Left lobe of liver (tissue), 2 donors: Measurements from ENCODE around the gene GBX1. TPM values are rescaled to one million over a fixed set of nuclear protein-coding genes. Genes with fewer than 3 reads are reported as not detected.

Source experiments
- ATAC-seq: fragments of 200-7000 bp; cut with Tn5 transposase; one replicate; pipeline ENCODE4 v1.9.1; 2020; ENCODE audit warnings: mild to moderate bottlenecking, moderate library complexity
- DNase-seq: peaks from one replicate; pipeline ENCODE4 v3.0.0-alpha.2; 2020; ENCODE audit warnings: low spot score
- total RNA-seq: library from RNA; stranded (reverse); gene quantifications from one replicate; pipeline ENCODE4 v1.2.1, GENCODE V29; 2021
- donor health status: DM: no; HTN: no; CAD: no; lungs with moderate emphysema.
- donor health status: DM: no; HTN: yes; CAD: no.

The GBX1 gene
- total RNA-seq, 1 donor from 2014 or later, result not detected

DNA sequence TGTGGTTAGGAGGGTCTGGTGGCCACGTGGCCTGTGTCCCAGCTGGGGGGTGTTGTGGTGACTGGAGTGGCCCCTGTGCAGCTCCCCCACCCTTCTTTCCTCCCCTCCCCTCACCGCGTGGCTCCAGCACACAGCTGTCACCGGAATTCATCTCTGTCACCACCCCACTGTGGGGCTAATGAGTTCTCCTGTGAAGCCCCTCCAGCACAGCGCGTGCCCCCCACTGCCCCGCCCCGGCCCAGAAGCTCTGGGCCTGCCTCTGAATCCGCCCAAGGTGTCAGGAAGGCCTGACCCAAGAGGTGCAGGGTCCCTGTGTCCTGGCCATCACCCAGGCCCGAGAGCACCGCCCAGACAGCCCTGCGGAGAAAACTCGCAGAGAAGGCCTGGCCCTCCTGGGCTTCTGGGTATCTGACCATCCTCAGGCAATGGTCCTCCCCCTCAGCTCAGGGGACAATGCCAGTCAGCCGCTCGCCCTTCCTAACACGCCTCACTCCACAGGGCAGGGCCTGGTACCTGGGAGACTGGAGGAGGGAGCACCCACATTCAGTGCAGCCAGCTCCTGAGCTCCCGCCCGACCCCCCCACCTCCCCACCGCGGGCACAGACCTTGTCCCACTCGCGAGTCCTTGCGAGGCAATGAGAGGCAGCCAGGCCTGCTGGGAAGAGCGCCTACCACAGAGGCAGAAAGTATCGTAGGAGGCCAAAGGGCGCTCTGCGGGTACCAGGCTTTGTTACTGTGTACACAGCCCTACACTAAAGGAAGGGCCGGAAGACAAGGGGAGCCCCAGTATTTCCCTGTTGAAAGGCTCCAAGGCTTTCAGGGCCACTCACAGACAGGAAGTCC lies 38.2 kb downstream of the GBX1 start:
- DNase-seq (no peak), ATAC-seq (no peak)

DNA sequence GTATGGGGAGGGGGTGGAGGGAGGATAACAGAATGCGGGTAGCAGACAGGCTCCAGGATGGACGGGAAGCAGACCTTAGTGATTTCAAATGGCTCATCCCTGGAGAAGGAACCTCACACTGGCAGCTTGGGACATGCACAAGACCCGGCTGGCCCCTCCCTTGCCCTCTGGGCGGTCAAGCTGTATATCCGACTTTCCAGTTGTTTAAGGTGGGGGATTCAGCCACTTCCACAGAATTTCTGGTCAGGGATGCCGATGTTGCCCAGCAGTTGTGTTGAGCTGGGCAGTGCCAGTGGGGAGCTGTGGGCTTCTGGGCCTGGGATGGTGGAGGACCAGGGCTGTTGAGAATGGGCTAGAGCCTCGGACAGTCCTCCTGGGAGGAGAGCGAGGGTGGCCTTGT lies 38.8 kb downstream of the GBX1 start:
- ATAC-seq, result no peak

DNA sequence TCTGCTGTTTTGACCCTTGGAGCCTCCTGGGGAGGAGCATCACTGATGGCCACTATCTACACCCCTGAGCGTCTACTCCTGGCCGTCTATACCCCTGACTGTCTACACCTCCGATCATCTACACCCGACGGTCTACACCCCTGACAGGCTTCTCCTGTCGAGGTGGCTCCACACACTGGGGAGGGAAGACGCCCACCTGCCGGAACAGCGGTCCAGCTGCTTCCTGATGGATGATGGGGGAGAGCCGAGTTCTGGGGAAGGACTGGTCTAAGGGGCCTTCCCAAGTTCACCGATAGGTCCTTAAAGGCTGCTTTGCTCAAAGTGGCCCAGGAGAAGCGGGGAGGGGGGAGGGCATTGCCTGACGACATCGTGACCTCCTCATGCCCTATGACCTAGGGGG lies 39.4 kb downstream of the GBX1 start:
- DNase-seq (no peak), ATAC-seq (no peak)

More for the DNA sequence above, 38.8 kb downstream of the GBX1 start:
- DNase-seq, result no peak

DNA sequence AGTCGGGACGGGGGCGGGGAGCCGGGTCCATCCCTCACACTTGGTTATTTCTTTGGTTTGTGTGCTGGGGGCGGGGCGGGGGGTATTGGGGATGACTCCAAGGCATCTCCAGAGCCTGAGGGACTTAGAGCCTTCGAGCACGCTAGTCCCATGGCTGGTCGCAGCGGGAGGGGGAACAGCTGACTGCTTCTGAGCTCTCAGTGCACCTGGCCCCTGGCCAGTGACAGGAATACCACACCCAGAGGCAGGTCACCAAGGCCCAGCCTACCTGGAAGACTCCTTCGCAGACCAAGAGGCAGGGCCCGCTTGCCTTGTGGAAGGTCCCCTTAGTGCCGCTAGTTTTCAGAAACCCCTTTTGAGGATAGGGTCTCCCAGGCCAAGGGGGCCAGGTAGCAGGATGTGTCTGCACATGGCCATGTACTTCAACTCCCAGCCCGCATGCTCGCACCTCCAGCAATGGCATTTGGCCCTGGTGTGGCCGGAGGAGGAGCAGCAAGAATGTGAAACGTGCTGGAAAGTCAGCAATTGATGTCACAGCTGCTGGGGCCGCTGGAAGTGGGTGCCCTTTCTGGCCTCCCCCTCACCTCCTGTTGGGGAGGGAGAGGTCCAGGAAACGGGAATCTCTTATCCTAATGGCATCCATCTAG lies 40.9 kb downstream of the GBX1 start:
- no peak for ATAC-seq
- no peak for DNase-seq

DNA sequence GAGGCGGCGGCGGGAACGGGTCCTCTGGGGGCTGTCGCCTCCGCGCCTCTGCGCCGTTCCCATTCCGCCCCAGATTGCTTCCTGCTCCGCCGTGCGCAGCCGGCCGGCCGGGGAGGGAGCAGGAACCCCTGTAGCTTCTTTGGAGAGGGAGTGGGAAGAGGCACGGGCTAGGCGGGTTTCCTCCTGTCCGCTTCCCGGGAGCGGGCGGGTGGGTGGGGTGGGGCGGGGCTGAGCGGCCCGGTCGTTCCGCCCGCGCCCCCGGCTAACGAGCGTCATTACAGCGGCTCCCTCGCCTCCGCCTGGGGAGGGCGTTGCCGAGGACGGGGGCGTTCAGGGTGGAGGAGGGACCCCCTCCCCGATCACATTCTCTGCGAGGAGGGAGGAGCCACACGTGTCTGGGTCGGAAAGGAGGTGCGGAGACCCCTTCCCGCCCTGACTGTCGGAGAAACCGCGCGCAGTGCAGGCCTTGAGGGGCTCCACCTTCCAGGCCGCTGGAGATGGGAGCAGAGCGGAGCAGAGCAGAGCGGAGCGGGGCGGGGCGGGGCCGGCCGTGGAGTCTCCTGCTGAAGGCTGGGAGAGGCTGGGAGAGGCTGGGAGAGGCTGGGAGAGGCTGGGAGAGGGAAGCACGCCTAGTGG lies 41.5 kb downstream of the GBX1 start:
- ATAC-seq (no peak), DNase-seq (no peak)

DNA sequence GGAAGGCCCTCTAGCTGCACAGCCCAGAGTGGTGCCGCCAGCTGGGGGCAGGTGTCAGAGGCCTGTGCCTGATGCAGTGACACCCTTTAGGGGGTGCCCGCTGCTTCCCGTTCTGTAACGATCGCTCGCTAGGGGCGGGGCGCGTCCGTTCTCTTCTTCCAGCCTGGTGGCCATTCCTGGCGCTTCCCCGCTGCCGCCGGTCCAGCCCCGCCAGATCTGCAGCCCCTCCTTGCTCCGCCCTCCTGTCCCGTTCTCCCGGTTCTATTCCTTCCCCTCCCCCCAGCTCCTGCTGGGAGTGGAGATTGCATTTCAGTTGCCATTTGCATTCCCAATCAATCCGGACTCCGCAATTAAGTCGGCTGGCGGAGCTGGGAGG lies 42.0 kb downstream of the GBX1 start:
- DNase-seq (no peak), ATAC-seq (no peak)

DNA sequence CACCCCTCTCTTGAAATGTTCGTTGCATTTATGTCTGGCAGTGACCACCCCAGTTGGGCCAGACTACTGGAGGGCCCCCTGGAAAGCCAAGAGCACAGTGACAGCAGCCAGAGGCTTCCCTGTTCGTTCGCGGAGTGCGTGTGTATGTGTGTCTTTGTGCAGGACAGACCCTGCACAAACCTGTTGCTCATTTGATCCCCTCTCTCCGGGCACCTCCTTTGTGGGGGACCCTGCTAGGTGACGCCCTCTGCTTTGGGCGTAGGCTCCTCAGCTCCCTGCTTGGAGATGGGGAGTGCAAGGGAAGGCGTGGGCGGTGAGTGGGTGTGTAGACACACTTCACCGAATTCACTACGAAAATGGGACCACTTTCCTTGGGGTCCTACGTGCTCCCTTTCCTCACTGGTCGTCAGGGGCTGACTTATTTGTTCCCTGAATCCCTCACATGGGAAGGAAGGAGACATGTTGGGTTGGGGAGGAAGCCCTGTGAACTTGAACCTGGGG lies 42.5 kb downstream of the GBX1 start:
- no peak for DNase-seq
- ATAC-seq, result no peak

DNA sequence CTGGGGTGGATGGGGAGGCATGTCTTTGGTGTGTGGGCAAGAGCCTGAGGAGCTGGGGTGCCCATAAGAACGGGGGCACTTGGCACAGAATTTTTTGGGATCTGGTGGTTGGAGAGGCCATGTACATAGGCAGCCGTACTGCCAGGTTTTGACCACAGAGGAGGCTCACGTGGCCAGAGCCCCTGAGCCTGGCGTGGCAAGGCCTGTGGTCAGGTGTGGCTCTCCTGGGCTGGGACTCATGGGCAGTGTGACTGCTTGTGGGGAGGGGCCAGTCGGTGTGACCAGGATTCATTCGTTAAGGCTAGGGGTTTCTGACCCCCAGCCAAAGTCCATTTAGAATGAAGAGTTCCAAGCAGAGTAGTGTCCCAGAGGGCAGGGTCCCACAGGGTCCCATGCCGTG lies 43.0 kb downstream of the GBX1 start:
- no peak for DNase-seq
- ATAC-seq, result no peak

DNA sequence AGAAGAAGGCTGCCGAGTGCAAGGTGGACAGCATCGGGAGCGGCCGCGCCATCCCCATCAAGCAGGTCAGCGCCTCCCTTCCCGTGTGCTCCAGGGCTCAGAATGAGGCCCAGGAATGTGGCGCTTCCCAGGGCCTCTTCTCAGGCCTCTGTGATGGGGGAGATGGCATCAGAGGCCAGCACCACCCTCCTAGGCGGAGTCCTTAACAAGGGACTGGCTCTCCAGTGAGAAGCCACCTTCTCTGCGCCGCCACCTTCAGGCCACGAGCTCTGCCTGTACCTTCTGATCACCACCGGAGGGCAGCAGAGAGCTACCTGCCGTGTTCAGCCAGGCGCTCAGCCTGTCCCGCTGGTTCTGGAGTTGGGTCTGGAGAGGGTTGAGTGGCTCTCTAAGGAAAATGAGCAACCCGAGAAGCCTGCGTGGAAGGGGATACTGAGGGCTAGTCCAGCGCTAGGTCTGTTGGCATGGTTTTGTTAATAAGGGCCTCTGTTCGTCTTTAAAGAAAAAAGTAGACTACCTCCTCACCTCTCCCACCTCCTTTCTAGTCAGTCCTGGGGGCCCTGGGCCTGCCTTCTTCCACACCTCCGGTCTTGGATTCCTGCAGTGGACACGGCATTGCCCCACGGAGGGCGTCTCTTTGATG lies 43.6 kb downstream of the GBX1 start:
- DNase-seq (peak; percentile 82), ATAC-seq (peak; percentile 93)

DNA sequence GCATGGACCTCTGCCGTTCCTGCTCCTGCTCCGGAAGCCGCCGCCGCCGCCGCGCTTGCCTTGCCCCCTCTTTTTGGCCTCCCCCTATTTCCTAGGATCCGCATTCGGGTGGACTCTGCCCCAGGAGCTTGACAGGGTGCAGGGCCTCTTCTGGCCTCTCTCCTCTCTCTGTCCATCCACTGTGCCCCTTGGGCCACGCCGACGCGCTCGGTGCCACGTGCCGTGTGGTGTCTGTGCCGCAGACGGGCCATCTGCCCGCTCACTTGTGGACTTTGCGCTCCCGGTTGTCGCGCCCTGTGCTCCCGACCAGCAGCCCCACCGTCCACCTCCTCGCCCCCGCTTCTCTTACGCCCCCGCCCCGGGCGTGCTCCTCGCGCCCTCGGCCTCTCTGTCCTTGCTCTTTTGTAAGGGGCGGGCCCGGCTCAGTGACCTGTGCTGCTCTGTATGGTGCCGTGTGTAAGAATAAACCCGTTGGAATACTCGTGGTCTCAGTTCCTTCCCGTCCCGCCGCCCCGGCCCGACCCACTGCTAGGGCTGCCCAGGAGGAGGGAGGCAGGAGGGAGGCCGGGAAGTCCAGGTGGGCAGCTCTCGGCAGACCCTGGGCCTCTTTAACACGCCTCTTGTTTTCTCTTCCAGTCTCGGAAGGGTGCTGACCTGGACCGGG lies 44.2 kb downstream of the GBX1 start:
- ATAC-seq, result peak; percentile 12
- no peak for DNase-seq

DNA sequence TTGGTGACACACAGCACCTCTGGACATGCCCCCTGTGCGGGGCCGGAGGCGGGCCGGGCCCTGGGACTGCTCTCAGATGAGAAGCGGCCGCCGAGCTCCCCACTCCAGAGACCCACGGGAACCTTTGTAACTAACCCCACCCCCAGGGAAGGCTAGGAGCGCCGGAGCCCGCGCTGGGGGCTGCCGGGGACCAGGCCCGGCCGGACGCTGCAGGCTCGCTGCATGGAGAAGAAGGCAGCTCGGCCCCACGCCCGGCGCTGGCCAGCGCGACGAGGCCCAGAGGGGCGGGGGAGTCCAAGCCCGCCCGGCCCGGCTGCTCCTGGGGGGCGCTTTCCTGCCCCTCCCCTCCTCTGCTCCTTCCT lies 44.7 kb downstream of the GBX1 start:
- DNase-seq (no peak), ATAC-seq (no peak)

DNA sequence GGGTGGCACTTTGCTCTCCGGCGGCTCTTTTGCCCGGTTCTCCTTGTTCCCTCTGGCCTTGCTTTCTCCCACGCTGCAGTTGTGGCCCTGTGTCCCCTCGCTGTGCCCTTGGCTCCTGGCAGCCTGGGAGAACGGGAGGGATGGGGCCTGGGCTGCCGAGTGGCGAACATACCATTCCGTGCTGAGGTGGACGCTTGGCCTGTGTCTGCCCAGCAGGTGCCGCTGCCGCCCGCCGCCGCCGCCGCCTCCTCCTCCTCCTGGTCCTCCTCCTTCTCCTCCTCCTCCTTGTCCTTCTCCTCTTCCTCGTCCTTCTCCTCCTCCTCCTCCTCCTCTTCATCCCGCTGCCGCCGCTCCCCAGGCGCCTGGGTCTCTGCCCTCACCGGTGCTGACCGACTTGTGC lies 45.2 kb downstream of the GBX1 start:
- DNase-seq, result no peak
- no peak for ATAC-seq

DNA sequence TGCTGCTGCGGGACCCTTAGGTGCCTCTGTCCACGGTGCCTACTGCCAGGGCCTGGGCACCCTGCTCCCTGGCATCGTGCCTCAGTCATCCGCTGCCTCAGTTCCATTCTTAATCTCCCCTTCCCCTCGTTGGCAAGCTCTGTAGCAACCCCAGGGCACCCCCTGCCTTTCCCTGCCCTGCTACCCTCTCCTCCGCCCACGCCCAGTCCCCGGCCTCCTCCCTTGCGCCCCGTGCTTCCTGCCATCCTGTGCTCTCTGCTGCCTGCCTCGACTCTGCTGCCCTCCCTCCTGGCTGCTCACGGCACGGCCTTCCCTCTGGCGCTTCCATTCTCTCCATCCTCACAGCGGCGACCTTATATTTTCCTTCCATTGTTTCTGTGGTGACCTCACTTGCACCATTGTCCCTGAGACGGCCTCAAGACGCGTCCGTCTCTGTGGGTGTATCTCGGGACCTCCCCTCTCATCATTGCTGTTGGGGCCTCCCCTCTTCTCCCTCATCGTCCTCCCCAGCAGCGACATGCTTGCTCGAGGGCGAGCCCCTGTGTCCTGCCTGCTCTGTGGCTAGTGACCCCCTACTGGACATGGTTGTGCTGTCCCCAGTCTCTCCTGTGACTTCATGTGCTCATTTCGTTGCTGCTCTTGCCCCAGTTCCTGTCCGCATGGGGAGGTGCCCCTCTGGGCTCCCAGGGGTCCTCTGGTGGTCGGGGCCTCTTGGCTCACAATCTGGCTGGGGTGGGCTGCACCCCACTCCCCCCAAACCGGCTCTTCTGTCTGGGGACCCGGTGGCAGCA lies 45.9 kb downstream of the GBX1 start:
- DNase-seq, result no peak
- ATAC-seq, result no peak

DNA sequence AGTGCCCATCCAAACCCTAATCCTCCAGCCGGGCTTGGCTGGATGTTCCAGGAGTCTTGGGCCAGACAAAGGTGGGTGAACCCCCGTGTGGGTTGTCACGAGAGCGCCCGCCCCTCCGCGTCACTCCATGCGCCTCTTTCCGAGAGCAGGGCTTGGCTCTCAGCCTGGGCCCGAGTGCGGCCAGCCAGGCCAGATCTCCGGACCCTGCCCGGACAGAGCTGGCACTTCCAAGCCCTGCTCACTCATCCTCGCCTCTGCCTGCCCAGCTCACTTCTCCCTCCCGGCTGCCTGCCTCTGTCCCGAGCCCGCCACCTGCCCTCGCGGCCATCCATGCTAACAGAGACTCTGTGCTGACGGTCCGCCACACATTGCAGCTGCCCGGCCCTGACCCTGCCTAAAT lies 46.6 kb downstream of the GBX1 start:
- ATAC-seq (no peak), DNase-seq (no peak)

DNA sequence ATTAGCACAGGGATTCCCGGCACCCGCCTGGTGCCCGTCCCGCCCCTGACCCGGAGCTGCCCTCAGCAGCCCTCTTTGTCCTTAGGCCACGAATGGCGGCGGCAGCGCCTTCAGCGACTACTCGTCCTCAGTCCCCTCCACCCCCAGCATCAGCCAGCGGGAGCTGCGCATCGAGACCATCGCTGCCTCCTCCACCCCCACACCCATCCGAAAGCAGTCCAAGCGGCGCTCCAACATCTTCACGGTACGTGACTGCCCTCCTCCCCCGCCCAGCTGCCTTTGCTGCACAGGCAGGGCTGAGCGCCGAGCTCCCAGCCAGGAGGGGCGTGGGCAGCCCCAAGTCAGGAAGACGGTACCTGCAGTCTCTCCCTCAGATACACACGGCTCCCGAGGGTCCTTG lies 47.6 kb downstream of the GBX1 start:
- no peak for ATAC-seq
- DNase-seq, result no peak

DNA sequence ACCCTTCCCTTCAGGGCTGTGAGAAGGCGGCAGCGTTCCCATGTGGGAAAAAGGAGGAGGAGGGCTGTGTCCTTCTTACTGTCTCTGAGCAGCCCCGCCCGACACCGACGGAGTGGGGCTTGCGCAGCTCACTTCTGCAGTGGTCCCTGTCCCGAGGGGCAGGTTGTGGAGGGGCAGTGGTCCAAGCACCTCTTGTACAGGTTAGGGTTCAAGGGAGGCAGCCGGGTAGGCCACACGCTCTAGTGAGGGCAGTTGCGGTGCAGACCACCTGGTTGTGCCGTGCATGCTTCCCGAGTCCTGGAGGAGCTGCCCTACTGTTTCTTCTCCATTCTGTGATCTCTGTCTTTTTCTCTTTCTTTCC lies 48.5 kb downstream of the GBX1 start:
- ATAC-seq (no peak), DNase-seq (no peak)

DNA sequence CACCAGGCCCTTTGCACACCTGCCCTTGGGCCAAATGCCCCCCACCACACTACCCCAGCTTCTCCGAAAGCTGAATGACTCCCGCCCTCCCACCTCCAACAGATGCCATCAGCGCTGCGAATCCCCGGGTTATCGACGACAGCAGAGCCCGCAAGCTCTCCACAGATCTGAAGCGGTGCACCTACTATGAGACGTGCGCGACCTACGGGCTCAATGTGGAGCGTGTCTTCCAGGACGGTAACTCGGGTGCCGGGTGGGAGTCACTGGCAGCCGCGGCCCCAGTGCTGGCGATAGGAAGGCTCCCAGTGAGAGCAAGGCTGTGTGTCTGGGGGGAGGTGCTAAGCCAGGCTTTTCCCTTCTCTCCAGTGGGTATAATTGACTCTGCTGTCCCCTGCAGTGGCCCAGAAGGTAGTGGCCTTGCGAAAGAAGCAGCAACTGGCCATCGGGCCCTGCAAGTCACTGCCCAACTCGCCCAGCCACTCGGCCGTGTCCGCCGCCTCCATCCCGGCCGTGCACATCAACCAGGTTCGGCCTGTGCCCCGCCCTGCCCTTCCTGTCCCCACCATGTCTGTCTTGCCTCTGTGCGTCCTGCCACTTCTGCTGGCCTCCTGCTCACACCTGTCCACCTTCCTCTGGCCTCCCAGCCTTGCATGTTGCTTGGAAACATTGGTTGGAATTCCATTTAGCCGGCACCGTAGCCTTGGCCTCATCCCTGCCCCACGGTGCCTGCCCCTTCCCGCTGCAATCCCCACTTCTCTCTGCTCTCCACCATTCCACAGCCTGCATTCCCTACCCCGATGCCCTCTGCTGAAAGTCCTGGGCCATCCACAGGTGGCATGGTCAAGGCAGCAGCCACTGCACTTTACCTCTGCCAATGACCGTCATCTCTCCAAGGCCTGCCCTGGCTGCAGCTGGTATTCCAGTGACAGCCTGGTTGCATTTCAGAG lies 49.1 kb downstream of the GBX1 start:
- no peak for ATAC-seq
- no peak for DNase-seq

DNA sequence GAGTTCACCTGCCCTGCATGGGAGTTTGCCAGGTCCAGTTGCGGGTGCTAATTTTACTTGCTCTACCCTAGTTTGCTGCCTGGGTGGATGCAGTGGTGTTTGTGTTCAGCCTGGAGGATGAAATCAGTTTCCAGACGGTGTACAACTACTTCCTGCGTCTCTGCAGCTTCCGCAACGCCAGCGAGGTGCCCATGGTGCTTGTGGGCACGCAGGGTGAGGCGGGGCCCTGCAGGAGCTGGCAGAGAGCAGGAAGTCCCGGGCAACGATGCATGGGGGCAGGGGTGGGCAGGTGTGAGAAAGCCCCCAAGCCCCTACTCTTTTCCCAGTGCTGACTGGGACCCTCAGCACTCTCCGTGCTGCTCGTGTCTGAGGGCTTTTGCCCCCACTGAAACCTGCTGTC lies 49.9 kb downstream of the GBX1 start:
- no peak for DNase-seq
- no peak for ATAC-seq
